ENCODE results near the gene NPTXR. TPM values are rescaled to one million over a fixed set of nuclear protein-coding genes. Genes with fewer than 3 reads are reported as not detected.

Gene NPTXR
- total RNA-seq (1 to 10 TPM; 4.5 to 5.3 TPM), polyA plus RNA-seq (ENCODE audit: insufficient read length in 6 of 6) (10 to 100 TPM in 3 of 6 donors, 1 to 10 TPM in 3; 7.0 to 13.3 (median 10.0) TPM)
- long read RNA-seq, donor 1, full-length matches to known transcripts, result 2 of 2 reads
- long read RNA-seq, donor 1, partial matches to known transcripts, result 0 of 2 reads
- long read RNA-seq, donor 1, other reads (novel, unspliced or antisense), result 0 of 2 reads
- long read RNA-seq, donor 2, full-length matches to known transcripts, result 5 of 5 reads
- long read RNA-seq, donor 2, partial matches to known transcripts, result 0 of 5 reads
- long read RNA-seq, donor 2, other reads (novel, unspliced or antisense), result 0 of 5 reads
- long read RNA-seq, donor 3, full-length matches to known transcripts, result 2 of 2 reads
- long read RNA-seq, donor 3, partial matches to known transcripts, result 0 of 2 reads
- long read RNA-seq, donor 3, other reads (novel, unspliced or antisense), result 0 of 2 reads
- long read RNA-seq, donor 4, partial matches to known transcripts, result 0 of 1 reads
- long read RNA-seq, donor 4, other reads (novel, unspliced or antisense), result 1 of 1 reads
- long read RNA-seq, donor 5, full-length matches to known transcripts, result 3 of 3 reads
- long read RNA-seq, donor 5, partial matches to known transcripts, result 0 of 3 reads
- long read RNA-seq, donor 5, other reads (novel, unspliced or antisense), result 0 of 3 reads
- long read RNA-seq, donor 6, full-length matches to known transcripts, result 1 of 1 reads
- long read RNA-seq, donor 6, partial matches to known transcripts, result 0 of 1 reads
- long read RNA-seq, donor 6, other reads (novel, unspliced or antisense), result 0 of 1 reads
- long read RNA-seq, donor 7, result 0 reads
- long read RNA-seq, donor 8, full-length matches to known transcripts, result 4 of 4 reads
- long read RNA-seq, donor 8, partial matches to known transcripts, result 0 of 4 reads
- long read RNA-seq, donor 8, other reads (novel, unspliced or antisense), result 0 of 4 reads
- long read RNA-seq, donor 9, result 0 reads
- long read RNA-seq, donor 10, result 0 reads
- long read RNA-seq, donor 11, full-length matches to known transcripts, result 10 of 15 reads
- long read RNA-seq, donor 11, partial matches to known transcripts, result 0 of 15 reads
- long read RNA-seq, donor 11, other reads (novel, unspliced or antisense), result 5 of 15 reads
- long read RNA-seq, donor 12, result 0 reads

- Histone ChIP-seq H3K27ac (no peak within 1 kb of the TSS), H3K36me3 (no peaks in the 10 kb centered on the region), H3K4me3 (peak within 1 kb of the TSS; percentile 22 to 42), H3K4me1 (peaks cover 0 to 16% of the 10 kb centered on the region in 2 donors), H3K9me3 (no peaks in the 10 kb centered on the region), H3K27me3 (peaks cover 16 to 79% of the 10 kb centered on the region in 2 donors)
- TF ChIP-seq CTCF (IDR thresholded peaks at IDR 0.05), result no peak
- peak in 3 of 4 donors; percentile 42 to 84 (median 68) for DNase-seq
- peak; percentile 73 for ATAC-seq
- intact Hi-C loops (cut with DNase I), result no loop called here
Measured at GRCh38 chr22:38843657-38844314, at the start of gene NPTXR. TSS of gene NPTXR (minus strand) at chr22:38844028.

GRCh38 chr22:38891256-38891655, 47.4 kb upstream of the NPTXR start:
- no peak overlapping the region for H3K4me3 ChIP-seq
- H3K4me1 ChIP-seq, result no peaks in the 10 kb centered on the region
- H3K36me3 ChIP-seq, result no peaks in the 10 kb centered on the region
- peaks cover 0 to 23% of the 10 kb centered on the region in 2 donors for H3K27me3 ChIP-seq
- no peak for TF ChIP-seq CTCF (IDR thresholded peaks at IDR 0.05)
- ATAC-seq, result no peak
- intact Hi-C loops (cut with DNase I), result no loop called here
- H3K27ac ChIP-seq, result no peak overlapping the region
- DNase-seq, result no peak
- H3K9me3 ChIP-seq, result no peaks in the 10 kb centered on the region

- no peaks in the 10 kb centered on the region for H3K9me3 ChIP-seq
- ATAC-seq, result no peak
- no peaks in the 10 kb centered on the region for H3K36me3 ChIP-seq
- no peak for TF ChIP-seq CTCF (IDR thresholded peaks at IDR 0.05)
- peaks cover 0 to 23% of the 10 kb centered on the region in 2 donors for H3K27me3 ChIP-seq
- H3K4me1 ChIP-seq, result no peaks in the 10 kb centered on the region
- intact Hi-C loops (cut with DNase I), result no loop called here
- no peak for DNase-seq
- H3K4me3 ChIP-seq, result no peak overlapping the region
- no peak overlapping the region for H3K27ac ChIP-seq
Measured at GRCh38 chr22:38890377-38890776, 46.5 kb upstream of the NPTXR start.

DNA sequence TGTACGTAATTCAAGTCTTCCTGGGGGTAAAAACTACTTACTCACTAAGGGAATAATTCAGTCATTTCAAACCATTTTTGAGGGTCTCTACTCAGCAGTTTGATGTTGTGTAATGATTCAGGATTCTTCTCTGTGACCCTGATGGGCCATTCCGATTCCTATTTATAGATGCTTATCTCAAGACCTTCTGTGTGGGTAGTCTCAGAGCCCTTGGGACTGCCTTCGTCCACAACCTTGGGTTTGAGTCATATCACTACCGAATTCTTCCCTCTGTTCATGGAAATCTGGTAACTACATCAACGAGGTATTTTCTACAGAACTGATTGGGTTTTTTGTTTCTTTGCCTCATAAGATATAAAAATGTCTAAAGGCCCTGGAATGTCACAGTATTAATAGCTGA, 42.5 kb upstream of the NPTXR start:
- Histone ChIP-seq H3K4me1 (peaks cover 10 to 11% of the 10 kb centered on the region in 2 donors), H3K36me3 (no peaks in the 10 kb centered on the region), H3K27ac (no peak overlapping the region), H3K27me3 (peaks cover 0 to 7% of the 10 kb centered on the region in 2 donors), H3K4me3 (no peak overlapping the region), H3K9me3 (no peaks in the 10 kb centered on the region)
- intact Hi-C loops (cut with DNase I), result no loop called here
- DNase-seq, result no peak
- no peak for TF ChIP-seq CTCF (IDR thresholded peaks at IDR 0.05)
- ATAC-seq, result no peak

All from left lung (tissue), 14 donors.